Measurements from ENCODE around the gene NKD1.

GRCh38 chr16:50519602-50520001, 28.6 kb upstream of the NKD1 start:
- TF ChIP-seq, protein P1, sequence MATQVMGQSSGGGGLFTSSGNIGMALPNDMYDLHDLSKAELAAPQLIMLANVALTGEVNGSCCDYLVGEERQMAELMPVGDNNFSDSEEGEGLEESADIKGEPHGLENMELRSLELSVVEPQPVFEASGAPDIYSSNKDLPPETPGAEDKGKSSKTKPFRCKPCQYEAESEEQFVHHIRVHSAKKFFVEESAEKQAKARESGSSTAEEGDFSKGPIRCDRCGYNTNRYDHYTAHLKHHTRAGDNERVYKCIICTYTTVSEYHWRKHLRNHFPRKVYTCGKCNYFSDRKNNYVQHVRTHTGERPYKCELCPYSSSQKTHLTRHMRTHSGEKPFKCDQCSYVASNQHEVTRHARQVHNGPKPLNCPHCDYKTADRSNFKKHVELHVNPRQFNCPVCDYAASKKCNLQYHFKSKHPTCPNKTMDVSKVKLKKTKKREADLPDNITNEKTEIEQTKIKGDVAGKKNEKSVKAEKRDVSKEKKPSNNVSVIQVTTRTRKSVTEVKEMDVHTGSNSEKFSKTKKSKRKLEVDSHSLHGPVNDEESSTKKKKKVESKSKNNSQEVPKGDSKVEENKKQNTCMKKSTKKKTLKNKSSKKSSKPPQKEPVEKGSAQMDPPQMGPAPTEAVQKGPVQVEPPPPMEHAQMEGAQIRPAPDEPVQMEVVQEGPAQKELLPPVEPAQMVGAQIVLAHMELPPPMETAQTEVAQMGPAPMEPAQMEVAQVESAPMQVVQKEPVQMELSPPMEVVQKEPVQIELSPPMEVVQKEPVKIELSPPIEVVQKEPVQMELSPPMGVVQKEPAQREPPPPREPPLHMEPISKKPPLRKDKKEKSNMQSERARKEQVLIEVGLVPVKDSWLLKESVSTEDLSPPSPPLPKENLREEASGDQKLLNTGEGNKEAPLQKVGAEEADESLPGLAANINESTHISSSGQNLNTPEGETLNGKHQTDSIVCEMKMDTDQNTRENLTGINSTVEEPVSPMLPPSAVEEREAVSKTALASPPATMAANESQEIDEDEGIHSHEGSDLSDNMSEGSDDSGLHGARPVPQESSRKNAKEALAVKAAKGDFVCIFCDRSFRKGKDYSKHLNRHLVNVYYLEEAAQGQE (IDR thresholded peaks at IDR 0.05; ENCODE audit: low read depth) = no peak
- TF ChIP-seq POLR2AphosphoS5 (IDR thresholded peaks at IDR 0.05; ENCODE audit: low read depth, low read length) = no peak
- no peak for TF ChIP-seq EZH2phosphoT487 (IDR thresholded peaks at IDR 0.05; ENCODE audit: borderline replicate concordance)
- no peak for TF ChIP-seq CTCF (IDR thresholded peaks at IDR 0.05 in 2 of 3, conservative IDR thresholded peaks at IDR 0.05 in 1 of 3; ENCODE audit: borderline replicate concordance in 1 of 3, insufficient read depth in 1 of 3, low read depth in 2 of 3, low read length in 2 of 3)
- TF ChIP-seq ZFX (IDR thresholded peaks at IDR 0.05) = no peak
- no peak for TF ChIP-seq JUND (IDR thresholded peaks at IDR 0.05)
- TF ChIP-seq, protein P2, sequence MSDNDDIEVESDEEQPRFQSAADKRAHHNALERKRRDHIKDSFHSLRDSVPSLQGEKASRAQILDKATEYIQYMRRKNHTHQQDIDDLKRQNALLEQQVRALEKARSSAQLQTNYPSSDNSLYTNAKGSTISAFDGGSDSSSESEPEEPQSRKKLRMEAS (IDR thresholded peaks at IDR 0.05) = no peak
- TF ChIP-seq SP1 (IDR thresholded peaks at IDR 0.05; ENCODE audit: low read depth) = no peak
- no peak for TF ChIP-seq ZBTB33 (IDR thresholded peaks at IDR 0.05; ENCODE audit: extremely low read depth, insufficient replicate concordance, low read length)
- no peak for TF ChIP-seq ATF3 (IDR thresholded peaks at IDR 0.05)
- TF ChIP-seq EZH2 (IDR thresholded peaks at IDR 0.05) = no peak
- TF ChIP-seq TCF7L2 (IDR thresholded peaks at IDR 0.05; ENCODE audit: borderline replicate concordance, extremely low read depth, insufficient read depth, insufficient read length) = no peak
- no peak for TF ChIP-seq ZNF274 (IDR thresholded peaks at IDR 0.05; ENCODE audit: low read depth, low read length)
